GM12878 (cell line): ENCODE data around the gene TNFAIP3. TPM values are rescaled to one million over a fixed set of nuclear protein-coding genes. Genes with fewer than 3 reads are reported as not detected.
A peak's percentile ranks its signal among the peaks of the same experiment; 100 is the strongest.

ENCODE experiments used
- ASH2L ChIP-seq: fragments of 300-600, 200-600 bp; sonication (generic); IDR thresholded peaks from 2 replicates; pipeline ENCODE4 v1.6.1; 2017; ENCODE audit warnings: low read depth, mild to moderate bottlenecking, borderline replicate concordance
- ATF2 ChIP-seq: IDR thresholded peaks from 2 replicates; pipeline ENCODE4 v1.6.1; 2012; ENCODE audit warnings: low read length, inconsistent platforms
- ATF3 ChIP-seq: IDR thresholded peaks from 2 replicates; pipeline ENCODE4 v1.6.1; 2011; ENCODE audit warnings: low read depth, mild to moderate bottlenecking, low read length, moderate library complexity, borderline replicate concordance; ENCODE audit errors: extremely low read depth
- CUX1 ChIP-seq: IDR thresholded peaks from 2 replicates; pipeline ENCODE4 v1.6.1; 2012; ENCODE audit warnings: improper control_type of control experiment, low read depth, low read length; ENCODE audit not compliant: insufficient replicate concordance
- E2F8 ChIP-seq: fragments of 450-650 bp; IDR thresholded peaks from 2 replicates; pipeline ENCODE4 v1.6.1; 2018; ENCODE audit warnings: mild to moderate bottlenecking, low read depth, moderate library complexity; ENCODE audit not compliant: partially characterized antibody
- FOS ChIP-seq: IDR thresholded peaks from 3 replicates; pipeline ENCODE4 v1.6.1; 2011; ENCODE audit warnings: borderline replicate concordance; ENCODE audit not compliant: insufficient read length; ENCODE audit errors: extremely low read depth
- IRF5 ChIP-seq: fragments of 450-650 bp; IDR thresholded peaks from 2 replicates; pipeline ENCODE4 v1.6.1; 2017; ENCODE audit warnings: borderline replicate concordance
- MEF2A ChIP-seq: IDR thresholded peaks from 2 replicates; pipeline ENCODE4 v1.6.1; 2011; ENCODE audit warnings: low read depth, mild to moderate bottlenecking, low read length, moderate library complexity; ENCODE audit not compliant: insufficient read depth
- POLR2A ChIP-seq: IDR thresholded peaks from 2 replicates; pipeline ENCODE4 v1.6.1; 2011; ENCODE audit warnings: low read depth, mild to moderate bottlenecking, low read length
- PRDM15 ChIP-seq: fragments of 450-650 bp; formaldehyde crosslinking; IDR thresholded peaks from 2 replicates; pipeline ENCODE4 v1.4.0; 2020; ENCODE audit warnings: mild to moderate bottlenecking, moderate library complexity
- SMC3 ChIP-seq: IDR thresholded peaks from 2 replicates; pipeline ENCODE4 v1.6.1; 2011; ENCODE audit warnings: low read length, improper control_type of control experiment, borderline replicate concordance
- ZNF274 ChIP-seq: IDR thresholded peaks from one replicate; pipeline ENCODE4 v1.8.0; 2011; ENCODE audit not compliant: insufficient read length, insufficient read depth
- ZNF384 ChIP-seq: IDR thresholded peaks from 2 replicates; pipeline ENCODE4 v1.6.1; 2012; ENCODE audit warnings: low read depth, mild to moderate bottlenecking, low read length, improper control_type of control experiment, borderline replicate concordance
- ZNF622 ChIP-seq: fragments of 450-650 bp; IDR thresholded peaks from 2 replicates; pipeline ENCODE4 v1.6.1; 2017; ENCODE audit warnings: mild to moderate bottlenecking, inconsistent platforms
- polyA plus RNA-seq, 11 experiments: library from polyadenylated mRNA; depleted of rRNA in 4 of 11; unstranded in 6 of 11; stranded (reverse) in 5 of 11; fragments of >200 nt; fragmentation: Nextera tagmentation in 4 of 11; fragmentation: Illumina TruSeq in 1 of 11; extraction: Ambion mirVana in 4 of 11; extraction: Trizol in 1 of 11; gene quantifications; 1 replicate in 1 of 11; 2 replicates in 10 of 11; pipeline versions ENCODE4 v1.2.1 to v1.2.3, GENCODE V29; 2011 to 2016; ENCODE audit warnings: inconsistent platforms in 2 of 11, missing spikeins in 2 of 11, low read depth in 1 of 11
- total RNA-seq, 4 experiments: library from RNA; depleted of rRNA in 3 of 4; stranded (reverse); fragments of >200 nt in 3 of 4; fragmentation: Illumina TruSeq in 1 of 4; extraction: Trizol in 1 of 4; gene quantifications; 2 replicates each; pipeline versions ENCODE4 v1.2.1 to v1.2.3, GENCODE V29; 2013 to 2021

The TNFAIP3 gene
- total and polyA plus RNA-seq, 10 of the 15 experiments (the other 5 are each of a cell fraction or from before 2014, with no cell fraction given) = 18.0 to 350 (median 127) TPM

- TF ChIP-seq SMC3 = no peak
- no peak for TF ChIP-seq ATF2
- no peak for TF ChIP-seq IRF5
- no peak; the same call in 1 of the 2 replicates for TF ChIP-seq POLR2A
- TF ChIP-seq PRDM15 (CRISPR knock-in tag) = no peak
- no peak for TF ChIP-seq ZNF274
- TF ChIP-seq ASH2L = 0 out of 2 replicates have a peak, but pooled peaks have one; percentile 69
- no peak for TF ChIP-seq CUX1
- peak; percentile 16; the same call in 1 of the 2 replicates for TF ChIP-seq ZNF384
- no peak for TF ChIP-seq E2F8
- TF ChIP-seq MEF2A = no peak
- TF ChIP-seq ZNF622 = no peak
- no peak for TF ChIP-seq ATF3
- TF ChIP-seq FOS = no peak
These were observed 44.7 kb downstream of the TNFAIP3 start (continued) for GRCh38 chr6:137911675-137912191.
